Activated CD8-positive, alpha-beta T cell treated with anti-CD3 and anti-CD28 coated beads, Interleukin-2, amount 10 ng/mL, durations not matched to agents 7 days and 5 days (primary cell): ENCODE results near the gene FOXK1. TPM values are rescaled to one million over a fixed set of nuclear protein-coding genes. Genes with fewer than 3 reads are reported as not detected.

Source experiments
- ATAC-seq: fragments of 150-1000 bp; cut with Tn5 transposase; one replicate; pipeline ENCODE4 v1.10.0; 2021; ENCODE audit warnings: moderate library complexity
- CTCF ChIA-PET: fragments of 350-600 bp; sonication (Branson Sonifier 250); formaldehyde crosslinking; loops from one replicate; lab custom pipeline; 2021; ENCODE audit warnings: antibody characterized with exemption; lab: Charles Lee
- POLR2A ChIA-PET: fragments of 350-600 bp; sonication (Branson Sonifier 250); formaldehyde crosslinking; loops from one replicate; lab custom pipeline; 2021; ENCODE audit warnings: antibody characterized with exemption; lab: Charles Lee
- DNase-seq: peaks from one replicate; pipeline ENCODE4 v3.0.0-alpha.2; 2020
- H3K27ac Mint-ChIP-seq: one replicate; pipeline ENCODE4 v1.8.0; 2021; ENCODE audit warnings: mild to moderate bottlenecking, mixed read lengths
- H3K27me3 Mint-ChIP-seq: one replicate; pipeline ENCODE4 v1.8.0; 2021; ENCODE audit warnings: low read depth, mixed read lengths
- H3K36me3 Mint-ChIP-seq: one replicate; pipeline ENCODE4 v1.8.0; 2021; ENCODE audit warnings: low read depth, mixed read lengths
- H3K4me1 Mint-ChIP-seq: one replicate; pipeline ENCODE4 v1.8.0; 2021; ENCODE audit warnings: low read depth, mixed read lengths
- H3K4me3 Mint-ChIP-seq: one replicate; pipeline ENCODE4 v1.8.0; 2021; ENCODE audit warnings: mild to moderate bottlenecking, mixed read lengths
- H3K9me3 Mint-ChIP-seq: one replicate; pipeline ENCODE4 v1.8.0; 2022; ENCODE audit warnings: mixed read lengths; ENCODE audit not compliant: insufficient read depth
- total RNA-seq, 2 experiments: library from RNA; stranded (reverse); gene quantifications; one replicate each; pipeline ENCODE4 v1.2.3, GENCODE V29; 2021

The FOXK1 gene
- total RNA-seq, 2 experiments from 2014 or later: 26.8 to 28.5 TPM

DNA sequence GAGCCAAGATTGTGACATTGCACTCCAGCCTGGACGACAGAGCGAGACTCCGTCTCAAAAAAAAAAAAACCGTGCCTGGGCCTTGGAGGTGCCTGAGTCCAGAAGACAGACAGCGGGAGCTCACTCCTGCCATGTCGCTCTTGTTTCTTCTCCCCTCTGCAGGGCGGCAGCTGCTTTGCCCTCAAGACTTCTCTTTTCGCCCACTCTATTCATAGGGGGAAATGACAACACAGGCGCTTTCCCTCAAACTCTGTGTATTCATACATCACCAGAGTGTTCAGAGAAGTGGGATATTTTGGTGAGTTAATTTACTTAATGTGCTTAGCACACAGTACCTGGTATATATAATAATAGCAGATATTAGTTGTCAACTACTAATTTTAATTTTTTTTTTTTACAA is 44.5 kb downstream of the FOXK1 start:
- ChIA-PET POLR2A (interaction anchor here (4.0 kb wide), 1 partner anchor 49 kb away, joined by 19 read pairs; the partner anchor contains the start of gene AP5Z1), CTCF (interaction anchor here (1.0 to 1.1 kb wide), 2 partner anchors 28 to 85 kb away, joined by 3 to 5 read pairs; no protein-coding TSS in a partner anchor)
- Mint-ChIP-seq H3K9me3 (no peaks in the 10 kb centered on the region), H3K36me3 (peaks cover 12% of the 10 kb centered on the region), H3K27ac (no peak overlapping the region), H3K4me3 (peak overlapping the region; percentile 53), H3K4me1 (peaks cover 59% of the 10 kb centered on the region), H3K27me3 (no peaks in the 10 kb centered on the region)
- ATAC-seq: no peak
- no peak for DNase-seq

DNA sequence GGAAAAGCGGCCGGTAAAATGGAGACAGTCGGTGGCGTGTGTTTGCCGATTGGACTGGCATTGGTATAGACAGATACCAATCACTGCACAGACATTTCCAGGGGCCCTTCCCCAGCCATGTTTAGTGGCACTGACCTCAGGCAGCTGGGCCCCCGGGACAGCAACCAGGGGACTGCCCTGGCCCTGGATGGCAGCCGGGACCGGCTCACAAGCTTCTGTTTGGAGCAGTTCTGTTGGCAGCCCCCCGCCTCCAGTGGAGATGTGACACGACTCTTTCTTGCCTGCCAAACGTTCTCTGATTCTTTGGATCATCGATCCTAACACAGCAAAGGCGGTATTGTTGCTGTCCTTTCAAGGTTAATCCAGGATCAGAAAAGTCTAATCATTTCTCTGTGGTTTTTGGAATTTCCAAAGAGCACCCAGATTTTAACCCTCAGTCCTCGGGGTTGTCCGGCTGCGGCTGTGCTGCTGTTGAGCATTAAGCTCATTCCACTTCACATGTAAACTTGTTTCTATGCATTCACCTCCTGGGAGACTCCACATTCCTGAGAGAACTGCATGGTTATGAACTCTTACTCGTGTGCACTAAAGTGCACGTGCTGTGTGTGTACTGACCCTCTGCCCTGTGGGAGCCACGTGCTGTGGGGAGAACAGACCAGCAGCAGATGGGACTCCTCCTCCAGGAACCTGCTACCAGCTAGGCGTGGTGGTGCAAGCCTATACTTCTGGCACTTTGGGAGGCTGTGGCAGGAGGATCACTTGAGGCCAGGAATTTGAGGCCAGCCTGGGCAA is 46.0 kb downstream of the FOXK1 start:
- Mint-ChIP-seq H3K9me3 (no peaks in the 10 kb centered on the region), H3K36me3 (peaks cover 25% of the 10 kb centered on the region), H3K27me3 (no peaks in the 10 kb centered on the region), H3K27ac (no peak overlapping the region), H3K4me3 (no peak overlapping the region), H3K4me1 (peaks cover 63% of the 10 kb centered on the region)
- ChIA-PET CTCF (no interaction called here), POLR2A (no interaction called here)
- no peak for ATAC-seq
- no peak for DNase-seq

DNA sequence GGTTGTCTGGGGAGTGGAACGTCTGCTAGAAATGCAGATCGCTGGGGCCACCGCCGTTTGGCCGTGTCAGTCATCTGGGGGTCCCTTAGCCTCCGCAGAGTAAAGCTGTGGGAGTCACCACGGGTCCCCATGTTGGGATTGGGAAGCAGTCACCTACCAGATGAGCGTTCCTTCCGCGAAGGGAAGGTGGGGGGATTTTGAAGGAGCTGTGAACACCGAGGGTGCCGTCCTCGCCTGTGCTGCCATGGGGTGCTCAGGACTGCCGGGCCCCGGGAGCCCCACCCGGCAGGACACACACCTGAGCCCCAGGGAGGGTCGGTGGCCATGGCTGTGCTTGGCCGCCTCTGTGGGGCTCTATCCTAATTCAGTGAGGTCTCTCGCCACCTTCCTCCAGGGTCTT is 47.2 kb downstream of the FOXK1 start:
- H3K4me3 Mint-ChIP-seq: no peak overlapping the region
- ChIA-PET POLR2A (no interaction called here), CTCF (no interaction called here)
- ATAC-seq: no peak
- no peak for DNase-seq
- H3K27ac Mint-ChIP-seq: no peak overlapping the region
- H3K36me3 Mint-ChIP-seq: peaks cover 22% of the 10 kb centered on the region
- H3K27me3 Mint-ChIP-seq: no peaks in the 10 kb centered on the region
- peaks cover 67% of the 10 kb centered on the region for H3K4me1 Mint-ChIP-seq
- no peaks in the 10 kb centered on the region for H3K9me3 Mint-ChIP-seq

DNA sequence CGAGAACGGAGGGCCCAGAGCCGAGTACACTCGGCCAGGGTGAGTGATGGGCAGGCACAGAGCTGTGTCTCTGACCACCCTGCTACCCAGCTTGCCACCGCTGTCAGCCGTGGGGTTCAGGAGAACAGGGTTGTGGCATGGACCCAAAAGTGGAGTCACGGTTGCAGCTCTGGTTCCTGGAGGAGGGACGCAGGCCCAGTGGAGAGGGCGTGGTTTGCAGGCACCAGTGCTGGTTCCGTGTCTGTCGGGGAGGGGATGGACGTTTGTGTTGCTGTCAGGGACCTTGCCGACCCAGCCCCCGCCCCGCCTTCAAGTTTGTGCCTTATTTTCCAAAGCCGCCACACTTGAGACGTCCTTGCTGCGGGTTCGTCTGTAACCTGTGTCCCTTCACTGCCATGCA is 48.2 kb downstream of the FOXK1 start:
- Mint-ChIP-seq H3K27ac (peak overlapping the region; percentile 11), H3K4me3 (no peak overlapping the region), H3K36me3 (peaks cover 22% of the 10 kb centered on the region), H3K27me3 (no peaks in the 10 kb centered on the region), H3K9me3 (no peaks in the 10 kb centered on the region), H3K4me1 (peaks cover 66% of the 10 kb centered on the region)
- CTCF ChIA-PET: no interaction called here
- POLR2A ChIA-PET: no interaction called here
- no peak for DNase-seq
- no peak for ATAC-seq

DNA sequence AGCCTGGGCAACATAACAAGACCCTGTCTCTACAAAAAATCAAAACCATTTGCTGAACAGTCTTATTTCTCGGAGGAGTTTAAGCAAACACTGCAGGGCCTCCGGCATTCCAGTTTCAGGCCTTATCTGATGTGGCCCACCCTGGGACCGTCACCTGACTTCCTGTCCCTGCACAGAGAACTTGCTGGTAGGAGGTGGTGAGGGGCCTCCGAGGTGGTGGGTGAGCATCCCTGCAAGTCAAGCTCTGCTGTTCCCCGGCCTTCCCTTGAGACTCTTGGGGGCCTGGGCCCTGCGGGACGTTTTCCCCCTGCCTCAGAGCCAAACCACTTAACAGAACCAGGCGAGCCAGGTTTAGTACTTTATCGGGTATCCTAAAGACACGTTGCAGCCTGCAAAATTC is 48.9 kb downstream of the FOXK1 start:
- no peaks in the 10 kb centered on the region for H3K27me3 Mint-ChIP-seq
- no peak overlapping the region for H3K4me3 Mint-ChIP-seq
- peaks cover 22% of the 10 kb centered on the region for H3K36me3 Mint-ChIP-seq
- ChIA-PET CTCF (no interaction called here), POLR2A (no interaction called here)
- no peaks in the 10 kb centered on the region for H3K9me3 Mint-ChIP-seq
- no peak for DNase-seq
- ATAC-seq: no peak
- no peak overlapping the region for H3K27ac Mint-ChIP-seq
- peaks cover 64% of the 10 kb centered on the region for H3K4me1 Mint-ChIP-seq

DNA sequence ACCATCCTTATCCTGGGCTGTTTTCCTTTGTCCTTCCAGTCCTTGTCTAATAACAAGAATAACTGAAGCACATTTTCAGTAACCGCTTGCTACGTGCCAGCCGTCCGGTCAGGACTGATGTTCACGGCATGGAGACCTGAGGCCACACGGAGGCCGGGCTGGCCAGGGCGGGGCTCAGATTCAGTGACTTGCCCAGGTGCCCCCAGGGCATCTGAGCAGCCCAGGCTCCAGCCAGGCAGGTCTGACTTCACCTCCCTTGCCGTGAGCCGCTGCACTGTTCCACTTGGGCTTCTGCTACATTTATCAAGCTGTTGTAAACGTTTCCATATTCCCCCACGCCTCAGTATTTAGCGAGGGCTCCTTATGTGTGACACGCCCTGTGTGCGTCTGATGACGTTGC is 49.7 kb downstream of the FOXK1 start:
- H3K9me3 Mint-ChIP-seq: no peaks in the 10 kb centered on the region
- ChIA-PET POLR2A (no interaction called here), CTCF (no interaction called here)
- no peak for ATAC-seq
- H3K4me1 Mint-ChIP-seq: peaks cover 58% of the 10 kb centered on the region
- H3K36me3 Mint-ChIP-seq: peaks cover 22% of the 10 kb centered on the region
- no peaks in the 10 kb centered on the region for H3K27me3 Mint-ChIP-seq
- no peak for DNase-seq
- no peak overlapping the region for H3K4me3 Mint-ChIP-seq
- H3K27ac Mint-ChIP-seq: no peak overlapping the region

DNA sequence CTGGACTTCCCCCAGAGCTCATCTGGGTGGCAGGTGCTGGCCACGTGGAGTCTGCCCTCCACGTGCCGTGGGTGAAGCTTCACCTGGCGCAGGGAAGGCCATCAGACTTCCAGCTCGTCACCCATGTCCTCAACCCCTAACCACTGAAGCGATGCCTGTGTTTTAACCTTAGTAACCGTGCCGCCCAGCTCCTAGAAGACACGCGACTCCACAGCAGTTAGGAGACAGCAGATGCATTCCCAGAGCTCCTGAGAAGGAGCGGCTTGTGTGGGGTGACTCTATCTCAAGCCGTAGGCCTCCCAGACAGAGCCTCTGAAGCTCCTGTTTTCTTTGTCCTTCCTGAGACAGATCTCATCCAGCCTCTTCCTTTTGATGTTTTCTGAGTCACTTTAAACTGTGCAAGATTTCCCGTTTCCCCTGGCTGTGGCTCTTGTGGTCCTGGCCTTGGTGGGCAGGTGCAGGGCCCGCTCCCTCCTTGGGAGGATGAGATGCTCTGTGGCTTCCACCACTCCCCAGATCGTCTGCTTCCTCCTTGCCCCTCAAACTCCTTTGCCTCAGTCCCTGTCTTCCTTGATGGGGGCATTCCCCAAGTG is 51.9 kb downstream of the FOXK1 start:
- peak overlapping the region; percentile 83 for H3K27ac Mint-ChIP-seq
- DNase-seq (peak; percentile 64), ATAC-seq (peak; percentile 74)
- peak overlapping the region; percentile 53 for H3K4me3 Mint-ChIP-seq
- H3K9me3 Mint-ChIP-seq: no peaks in the 10 kb centered on the region
- ChIA-PET POLR2A (interaction anchor here (1.3 to 1.4 kb wide), 3 partner anchors 10 to 41 kb away, joined by 4 to 6 read pairs (median 5); partner anchors contain the start of gene AP5Z1), CTCF (interaction anchor here (1.7 to 3.6 kb wide), 3 partner anchors 9 to 92 kb away, joined by 6 to 13 read pairs (median 7); no protein-coding TSS in a partner anchor)
- H3K4me1 Mint-ChIP-seq: peaks cover 71% of the 10 kb centered on the region
- H3K27me3 Mint-ChIP-seq: no peaks in the 10 kb centered on the region
- peaks cover 20% of the 10 kb centered on the region for H3K36me3 Mint-ChIP-seq

DNA sequence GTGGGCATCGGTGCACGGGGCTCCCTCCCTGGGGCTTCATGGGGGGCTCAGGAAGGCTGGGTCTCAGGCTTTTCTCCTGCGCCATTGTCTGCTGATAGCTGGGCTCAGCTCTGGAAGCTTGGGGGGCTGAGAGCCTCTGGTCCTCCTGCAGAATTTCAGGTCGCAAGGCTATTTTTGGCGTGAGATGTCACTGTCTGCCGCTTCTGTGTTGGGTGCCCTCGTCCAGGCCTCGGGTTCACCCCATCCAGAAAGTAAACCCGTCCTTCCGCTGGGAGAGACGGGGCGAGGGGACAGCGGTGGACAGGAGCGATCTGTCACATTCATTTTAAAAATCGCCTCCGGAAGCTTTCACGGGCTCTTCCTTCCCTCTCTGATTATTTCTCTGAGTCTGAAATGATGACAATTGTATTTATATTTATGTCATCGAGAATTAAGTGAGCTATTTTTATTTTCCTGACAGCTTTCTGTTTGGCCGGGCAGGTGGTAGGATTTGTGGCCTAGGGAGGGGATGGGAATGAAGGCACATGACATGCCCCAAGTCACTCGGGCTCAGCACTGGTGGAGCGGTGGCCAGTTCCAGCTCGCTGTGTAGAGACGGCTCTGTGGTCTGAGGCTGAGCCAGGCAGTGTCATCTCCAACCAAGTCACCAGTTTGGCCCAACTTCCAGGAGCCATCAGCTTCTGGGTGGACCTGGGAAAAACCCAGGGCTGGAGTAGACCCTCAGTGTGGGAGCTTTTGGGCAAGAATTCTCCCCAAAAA is 52.7 kb downstream of the FOXK1 start:
- DNase-seq (no peak), ATAC-seq (no peak)
- peaks cover 23% of the 10 kb centered on the region for H3K36me3 Mint-ChIP-seq
- no peak overlapping the region for H3K4me3 Mint-ChIP-seq
- H3K27me3 Mint-ChIP-seq: no peaks in the 10 kb centered on the region
- no peak overlapping the region for H3K27ac Mint-ChIP-seq
- H3K4me1 Mint-ChIP-seq: peaks cover 76% of the 10 kb centered on the region
- no peaks in the 10 kb centered on the region for H3K9me3 Mint-ChIP-seq
- ChIA-PET CTCF (interaction anchor here (1.7 to 3.6 kb wide), 3 partner anchors 10 to 93 kb away, joined by 6 to 13 read pairs (median 7); no protein-coding TSS in a partner anchor), POLR2A (interaction anchor here (1.3 to 1.4 kb wide), 2 partner anchors 11 to 40 kb away, joined by 4 read pairs; partner anchors contain the start of gene AP5Z1)

DNA sequence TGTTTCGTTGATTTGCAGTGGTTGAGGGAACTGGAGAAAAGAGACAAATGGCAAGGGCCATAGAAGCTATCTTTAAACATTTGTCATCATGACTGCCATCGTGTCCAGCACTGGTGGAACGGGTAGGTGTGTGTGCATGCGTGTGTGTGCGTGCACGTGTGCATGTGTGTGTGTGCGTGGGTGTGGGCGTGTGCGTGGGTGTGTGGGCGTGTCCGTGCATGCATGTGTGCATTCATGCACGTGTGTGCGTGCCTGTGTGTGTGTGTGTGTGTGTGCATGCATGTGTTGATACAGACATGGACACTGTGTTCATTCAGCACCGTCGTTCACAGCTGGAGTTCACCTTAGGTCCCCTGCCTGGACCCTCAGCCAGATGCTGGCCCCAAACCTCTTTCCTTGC is 55.2 kb downstream of the FOXK1 start:
- peaks cover 62% of the 10 kb centered on the region for H3K4me1 Mint-ChIP-seq

DNA sequence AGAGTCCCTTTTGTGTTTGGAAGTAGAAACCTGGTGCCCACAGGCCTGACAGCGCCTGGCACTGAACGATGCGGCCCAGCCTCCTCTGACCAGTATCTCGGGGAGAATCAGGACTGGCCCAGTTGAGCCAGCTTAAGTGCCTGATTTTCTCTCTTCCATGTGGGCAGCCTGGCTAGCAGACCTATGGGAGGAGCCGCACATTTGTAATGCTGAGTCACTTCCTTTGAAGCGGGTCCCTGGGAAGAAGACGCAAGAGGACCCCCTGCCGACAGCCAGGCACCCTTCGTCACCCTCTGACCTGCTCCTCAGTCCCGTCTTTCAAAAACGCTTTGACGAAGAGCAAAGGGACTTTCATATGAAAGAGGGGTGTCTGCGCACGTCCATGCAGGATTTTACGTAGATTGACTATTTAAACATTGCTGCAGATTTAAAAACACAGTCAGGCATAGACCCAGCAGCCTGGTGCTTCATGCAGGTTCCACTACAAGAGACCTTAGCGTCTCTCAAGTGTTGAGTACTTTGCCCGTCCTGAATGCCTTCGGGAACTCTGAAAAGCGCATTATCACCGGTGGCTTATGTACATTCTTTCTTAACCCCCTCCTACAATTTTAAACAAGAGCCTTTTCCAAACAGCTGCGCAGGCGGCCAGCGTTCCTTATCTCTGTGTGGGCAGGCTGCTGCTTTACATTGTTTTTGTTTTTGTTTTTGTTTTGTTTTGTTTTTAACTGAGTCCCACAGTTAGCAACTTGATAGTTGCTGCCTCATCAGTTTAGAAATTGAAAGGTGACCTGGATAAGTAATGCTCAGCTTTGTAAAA is 56.8 kb downstream of the FOXK1 start:
- no peak for DNase-seq
- no peaks in the 10 kb centered on the region for H3K9me3 Mint-ChIP-seq
- peaks cover 26% of the 10 kb centered on the region for H3K36me3 Mint-ChIP-seq
- ChIA-PET CTCF (interaction anchor here (0.9 kb wide), 1 partner anchor 97 kb away, joined by 5 read pairs; no protein-coding TSS in a partner anchor), POLR2A (interaction anchor here (1.4 kb wide), 1 partner anchor 37 kb away, joined by 7 read pairs; the partner anchor contains the start of gene AP5Z1)
- ATAC-seq: peak; percentile 40
- peaks cover 55% of the 10 kb centered on the region for H3K4me1 Mint-ChIP-seq
- peak overlapping the region; percentile 29 for H3K4me3 Mint-ChIP-seq
- peak overlapping the region; percentile 66 for H3K27ac Mint-ChIP-seq
- no peaks in the 10 kb centered on the region for H3K27me3 Mint-ChIP-seq

More for the DNA sequence above, 55.2 kb downstream of the FOXK1 start:
- ATAC-seq (no peak), DNase-seq (no peak)
- peak overlapping the region; percentile 4 for H3K27ac Mint-ChIP-seq
- no peak overlapping the region for H3K4me3 Mint-ChIP-seq
- ChIA-PET POLR2A (no interaction called here), CTCF (interaction anchor here (0.6 kb wide), 1 partner anchor 21 kb away, joined by 3 read pairs; no protein-coding TSS in a partner anchor)
- H3K36me3 Mint-ChIP-seq: peaks cover 28% of the 10 kb centered on the region
- H3K9me3 Mint-ChIP-seq: no peaks in the 10 kb centered on the region
- H3K27me3 Mint-ChIP-seq: no peaks in the 10 kb centered on the region
